MM.1S (cell line): ENCODE results near the gene HFM1.
A peak's percentile ranks its signal among the peaks of the same experiment; 100 is the strongest.

Experiments used
- DNase-seq: peaks from one replicate; pipeline ENCODE4 v3.0.0-alpha.2; 2015
- H2AFZ ChIP-seq: fragments of 300-600 bp; sonication (generic); 2 replicates; pipeline ENCODE4 v1.6.0; 2016; ENCODE audit warnings: antibody characterized with exemption, low read length
- H3F3A ChIP-seq: fragments of 300-600 bp; sonication (generic); 2 replicates; pipeline ENCODE4 v1.6.1; 2016; ENCODE audit warnings: mild to moderate bottlenecking, antibody characterized with exemption, low read length, moderate library complexity, mixed read lengths; ENCODE audit not compliant: insufficient read depth
- H3K27ac ChIP-seq: fragments of 300-600 bp; sonication (generic); 2 replicates; pipeline ENCODE4 v1.5.1; 2016; ENCODE audit warnings: mild to moderate bottlenecking, low read length
- H3K27me3 ChIP-seq: fragments of 300-600 bp; sonication (generic); replicated peaks from 2 replicates; pipeline ENCODE4 v1.6.0; 2016; ENCODE audit warnings: low read length; ENCODE audit not compliant: insufficient read depth
- H3K36me3 ChIP-seq: fragments of 300-600 bp; sonication (generic); replicated peaks from 2 replicates; pipeline ENCODE4 v1.6.1; 2016; ENCODE audit warnings: mild to moderate bottlenecking, low read length, mixed read lengths; ENCODE audit not compliant: insufficient read depth
- H3K4me1 ChIP-seq: fragments of 300-600 bp; sonication (generic); 2 replicates; pipeline ENCODE4 v1.6.1; 2016; ENCODE audit warnings: low read length, mixed read lengths
- H3K4me2 ChIP-seq: fragments of 300-600 bp; sonication (generic); 2 replicates; pipeline ENCODE4 v1.6.0; 2016; ENCODE audit warnings: low read depth, low read length
- H3K4me3 ChIP-seq: fragments of 300-600 bp; sonication (generic); 2 replicates; pipeline ENCODE4 v1.5.1; 2016; ENCODE audit warnings: low read length, mixed read lengths
- H3K79me2 ChIP-seq: fragments of 300-600 bp; sonication (generic); 2 replicates; pipeline ENCODE4 v1.6.1; 2016; ENCODE audit warnings: mixed run types, low read length, mixed read lengths
- H3K9ac ChIP-seq: fragments of 300-600 bp; sonication (generic); 2 replicates; pipeline ENCODE4 v1.6.1; 2016; ENCODE audit warnings: low read length, mixed read lengths
- H3K9me2 ChIP-seq: fragments of 300-600 bp; sonication (generic); replicated peaks from 2 replicates; pipeline ENCODE4 v1.6.1; 2016; ENCODE audit warnings: mild to moderate bottlenecking, low read length, mixed read lengths; ENCODE audit not compliant: insufficient read depth
- H3K9me3 ChIP-seq: fragments of 300-600 bp; sonication (generic); replicated peaks from 2 replicates; pipeline ENCODE4 v1.6.1; 2016; ENCODE audit warnings: mild to moderate bottlenecking, low read length, mixed read lengths; ENCODE audit not compliant: insufficient read depth
- H4K20me1 ChIP-seq: fragments of 300-600 bp; sonication (generic); 2 replicates; pipeline ENCODE4 v1.6.1; 2016; ENCODE audit warnings: mild to moderate bottlenecking, low read length, moderate library complexity, mixed read lengths; ENCODE audit not compliant: insufficient read depth
- EZH2 ChIP-seq: fragments of 300-600 bp; sonication (generic); optimal IDR thresholded peaks from 2 replicates; pipeline ENCODE3; 2017; ENCODE audit warnings: low read depth, mild to moderate bottlenecking, antibody characterized with exemption, low read length, mixed read lengths
- EZH2phosphoT487 ChIP-seq: fragments of 300-600 bp; sonication (generic); IDR thresholded peaks from 2 replicates; pipeline ENCODE4 v1.6.1; 2018; ENCODE audit warnings: antibody characterized with exemption, low read length
- TF ChIP-seq, protein P1 (sequence below): fragments of 300-600 bp; sonication (generic); IDR thresholded peaks from 2 replicates; pipeline ENCODE4 v1.5.1; 2016; ENCODE audit warnings: antibody characterized with exemption, low read length, mixed read lengths

Gene HFM1

DNA sequence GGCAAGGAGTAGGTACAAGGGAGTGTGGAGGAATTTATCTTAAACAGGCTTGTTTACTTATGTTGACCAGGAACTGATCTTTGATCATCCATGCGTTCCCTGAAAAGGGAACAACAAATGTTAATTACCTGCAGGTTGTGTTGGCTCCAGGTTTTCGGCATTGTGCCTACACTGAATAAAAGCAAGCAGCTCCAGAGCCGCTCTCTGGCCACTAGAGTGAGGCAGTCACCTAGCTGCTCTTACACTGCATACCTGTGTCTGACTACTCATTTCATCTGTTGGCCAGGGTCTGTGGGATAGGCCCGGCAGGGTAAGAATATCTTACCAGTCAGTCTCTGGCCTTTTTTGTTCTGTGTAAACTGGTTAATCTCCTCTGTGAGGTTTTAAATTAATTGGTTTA, 183.6 kb downstream of the HFM1 start:
- no peaks in the 10 kb centered on the region for H3K27me3 ChIP-seq
- no peak overlapping the region for H3K27ac ChIP-seq
- no peak for DNase-seq
- no peak for TF ChIP-seq EZH2
- TF ChIP-seq EZH2phosphoT487, result no peak
- TF ChIP-seq, protein P1, sequence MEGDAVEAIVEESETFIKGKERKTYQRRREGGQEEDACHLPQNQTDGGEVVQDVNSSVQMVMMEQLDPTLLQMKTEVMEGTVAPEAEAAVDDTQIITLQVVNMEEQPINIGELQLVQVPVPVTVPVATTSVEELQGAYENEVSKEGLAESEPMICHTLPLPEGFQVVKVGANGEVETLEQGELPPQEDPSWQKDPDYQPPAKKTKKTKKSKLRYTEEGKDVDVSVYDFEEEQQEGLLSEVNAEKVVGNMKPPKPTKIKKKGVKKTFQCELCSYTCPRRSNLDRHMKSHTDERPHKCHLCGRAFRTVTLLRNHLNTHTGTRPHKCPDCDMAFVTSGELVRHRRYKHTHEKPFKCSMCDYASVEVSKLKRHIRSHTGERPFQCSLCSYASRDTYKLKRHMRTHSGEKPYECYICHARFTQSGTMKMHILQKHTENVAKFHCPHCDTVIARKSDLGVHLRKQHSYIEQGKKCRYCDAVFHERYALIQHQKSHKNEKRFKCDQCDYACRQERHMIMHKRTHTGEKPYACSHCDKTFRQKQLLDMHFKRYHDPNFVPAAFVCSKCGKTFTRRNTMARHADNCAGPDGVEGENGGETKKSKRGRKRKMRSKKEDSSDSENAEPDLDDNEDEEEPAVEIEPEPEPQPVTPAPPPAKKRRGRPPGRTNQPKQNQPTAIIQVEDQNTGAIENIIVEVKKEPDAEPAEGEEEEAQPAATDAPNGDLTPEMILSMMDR, result no peak
- no peak overlapping the region for H3K4me2 ChIP-seq
- H3K79me2 ChIP-seq, result no peaks in the 10 kb centered on the region
- H3F3A ChIP-seq, result no peaks in the 10 kb centered on the region
- no peaks in the 10 kb centered on the region for H3K36me3 ChIP-seq
- H3K9me2 ChIP-seq, result no peaks in the 10 kb centered on the region
- 0 out of 2 replicates have a peak, but pooled peaks cover 4% of the 10 kb centered on the region for H3K4me1 ChIP-seq
- no peaks in the 10 kb centered on the region for H3K9me3 ChIP-seq
- no peaks in the 10 kb centered on the region for H4K20me1 ChIP-seq
- no peak overlapping the region for H2AFZ ChIP-seq
- H3K9ac ChIP-seq, result no peak overlapping the region
- no peak overlapping the region for H3K4me3 ChIP-seq

DNA sequence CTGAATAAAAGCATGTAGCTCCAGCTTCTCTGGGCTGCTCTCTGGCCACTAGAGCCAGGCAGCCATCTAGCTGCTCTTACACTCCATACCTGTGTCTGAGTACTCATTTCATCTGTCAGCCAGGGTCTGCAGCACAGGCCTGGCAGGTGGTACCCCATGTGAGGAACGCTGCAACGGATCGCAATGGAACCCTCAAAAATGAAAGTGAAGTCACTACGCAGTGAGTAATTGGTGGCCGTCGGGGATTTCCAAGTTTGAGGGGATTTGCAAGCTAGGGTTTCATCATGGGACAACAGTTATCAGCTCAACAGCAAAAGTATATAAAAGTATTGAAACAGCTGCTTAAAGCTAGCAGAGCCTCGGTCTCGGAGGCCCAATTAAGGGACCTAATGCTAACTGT, 186.7 kb downstream of the HFM1 start:
- no peaks in the 10 kb centered on the region for H3K79me2 ChIP-seq
- H3K27me3 ChIP-seq, result no peaks in the 10 kb centered on the region
- no peaks in the 10 kb centered on the region for H4K20me1 ChIP-seq
- H3K9me3 ChIP-seq, result no peaks in the 10 kb centered on the region
- H3K36me3 ChIP-seq, result no peaks in the 10 kb centered on the region
- no peaks in the 10 kb centered on the region for H3K9me2 ChIP-seq
- H3K27ac ChIP-seq, result peak overlapping the region; percentile 41; the same call in 1 of the 2 replicates
- H3K4me1 ChIP-seq, result 0 out of 2 replicates have a peak, but pooled peaks cover 4% of the 10 kb centered on the region
- peak overlapping the region; percentile 65 for H2AFZ ChIP-seq
- no peaks in the 10 kb centered on the region for H3F3A ChIP-seq
- H3K9ac ChIP-seq, result peak overlapping the region; percentile 20; the same call in 1 of the 2 replicates
- peak; percentile 62 for DNase-seq
- no peak for TF ChIP-seq EZH2phosphoT487
- no peak for TF ChIP-seq EZH2
- TF ChIP-seq, protein P1, result no peak
- peak overlapping the region; percentile 46; the same call in 1 of the 2 replicates for H3K4me2 ChIP-seq
- peak overlapping the region; percentile 53 for H3K4me3 ChIP-seq
